B cell (primary cell): ENCODE measurements around the gene SARNP. TPM values are rescaled to one million over a fixed set of nuclear protein-coding genes. Genes with fewer than 3 reads are reported as not detected.

Source experiments
- ATAC-seq: fragments of 200-7000 bp; cut with Tn5 transposase; one replicate; pipeline ENCODE4 v1.10.0; 2021; ENCODE audit warnings: low read depth, mild to moderate bottlenecking, moderate number of reproducible peaks, moderate library complexity
- CTCF ChIA-PET: fragments of 350-600 bp; sonication (Branson Sonifier 250); formaldehyde crosslinking; loops from one replicate; lab custom pipeline; 2021; ENCODE audit warnings: antibody characterized with exemption, inconsistent platforms; lab: Charles Lee
- POLR2A ChIA-PET: fragments of 350-600 bp; sonication (Branson Sonifier 250); formaldehyde crosslinking; loops from one replicate; lab custom pipeline; 2021; ENCODE audit warnings: antibody characterized with exemption; lab: Charles Lee
- DNase-seq: peaks from one replicate; pipeline ENCODE4 v3.0.0; 2013
- H2AFZ ChIP-seq: 2 replicates; pipeline ENCODE4 v1.6.1; 2012; ENCODE audit warnings: mild to moderate bottlenecking, low read depth, low read length; ENCODE audit not compliant: insufficient read depth, poor library complexity, severe bottlenecking
- H3K27ac ChIP-seq, 2 donors: 1 replicate in 1 of 2; 2 replicates in 1 of 2; pipeline ENCODE4 v1.5.1; 2012 to 2013; ENCODE audit warnings: low read length in 2 of 2, mild to moderate bottlenecking in 2 of 2, moderate library complexity in 1 of 2
- H3K27me3 ChIP-seq, 4 experiments: fragments of 200-600 bp in 1 of 4; sonication (generic) in 1 of 4; replicated peaks in 1 of 4; 1 replicate in 2 of 4; 2 replicates in 2 of 4; pipeline versions ENCODE4 v1.6.1 to v1.7.0; 2013 to 2016; ENCODE audit warnings: low read length in 3 of 4, mild to moderate bottlenecking in 2 of 4, mixed read lengths in 1 of 4, moderate library complexity in 1 of 4; ENCODE audit not compliant: insufficient read depth in 4 of 4, control insufficient read depth in 3 of 4; ENCODE audit errors: control extremely low read depth in 1 of 4
- H3K36me3 ChIP-seq, 2 experiments: replicated peaks in 1 of 2; 1 replicate in 1 of 2; 2 replicates in 1 of 2; pipeline versions ENCODE4 v1.6.1 to v1.7.1; 2013; ENCODE audit warnings: low read length in 1 of 2; ENCODE audit not compliant: insufficient read depth in 2 of 2, control insufficient read depth in 1 of 2; ENCODE audit errors: control extremely low read depth in 1 of 2, extremely low read depth in 1 of 2
- H3K4me1 ChIP-seq, 2 donors: fragments of 200-600 bp in 1 of 2; sonication (generic) in 1 of 2; 1 replicate in 1 of 2; 2 replicates in 1 of 2; pipeline versions ENCODE4 v1.5.1 to v1.6.1; 2013 to 2017; ENCODE audit warnings: low read length in 2 of 2; ENCODE audit not compliant: control insufficient read depth in 2 of 2, insufficient read depth in 2 of 2
- H3K4me2 ChIP-seq: replicated peaks from 2 replicates; pipeline ENCODE3; 2012; ENCODE audit warnings: mild to moderate bottlenecking, low read depth, low read length; ENCODE audit not compliant: poor library complexity, severe bottlenecking
- H3K4me3 ChIP-seq, 5 experiments: fragments of 200-600 bp in 1 of 5; sonication (generic) in 1 of 5; 1 replicate in 3 of 5; 2 replicates in 2 of 5; pipeline versions ENCODE4 v1.5.1 to v1.7.0; 2011 to 2016; ENCODE audit warnings: low read length in 4 of 5, mild to moderate bottlenecking in 4 of 5, low read depth in 2 of 5, control low read depth in 1 of 5, moderate library complexity in 1 of 5; ENCODE audit not compliant: insufficient read depth in 1 of 5; ENCODE audit errors: control extremely low read depth in 1 of 5, extremely low read depth in 1 of 5
- H3K79me2 ChIP-seq: fragments of 200-600 bp; sonication (generic); one replicate; pipeline ENCODE4 v1.6.0; 2016; ENCODE audit warnings: low read length; ENCODE audit not compliant: control insufficient read depth, insufficient read depth
- H3K9ac ChIP-seq: fragments of 200-600 bp; sonication (generic); 2 replicates; pipeline ENCODE4 v1.6.1; 2017; ENCODE audit warnings: mild to moderate bottlenecking, low read length, moderate library complexity
- H3K9me3 ChIP-seq, 3 donors: one replicate each; pipeline versions ENCODE4 v1.6.1 to v1.7.1; 2013; ENCODE audit warnings: low read length in 2 of 3; ENCODE audit not compliant: control insufficient read depth in 2 of 3, insufficient read depth in 1 of 3; ENCODE audit errors: control extremely low read depth in 1 of 3
- H4K20me1 ChIP-seq: 2 replicates; pipeline ENCODE4 v1.6.0; 2012; ENCODE audit warnings: mild to moderate bottlenecking, low read length; ENCODE audit not compliant: insufficient read depth, control insufficient read depth, poor library complexity, severe bottlenecking
- H3K27ac Mint-ChIP-seq: one replicate; pipeline ENCODE4 v1.8.0; 2021; ENCODE audit warnings: mixed read lengths
- H3K27me3 Mint-ChIP-seq: one replicate; pipeline ENCODE4 v1.8.0; 2021; ENCODE audit warnings: mixed read lengths
- H3K4me1 Mint-ChIP-seq: one replicate; pipeline ENCODE4 v1.8.0; 2021; ENCODE audit warnings: mixed read lengths
- H3K4me3 Mint-ChIP-seq: one replicate; pipeline ENCODE4 v1.8.0; 2021; ENCODE audit warnings: mixed read lengths
- H3K9me3 Mint-ChIP-seq: one replicate; pipeline ENCODE4 v1.8.0; 2022; ENCODE audit warnings: mixed read lengths; ENCODE audit not compliant: insufficient read depth
- EZH2 ChIP-seq: IDR thresholded peaks from 2 replicates; pipeline ENCODE4 v1.6.1; 2012; ENCODE audit warnings: borderline replicate concordance, low read depth, mild to moderate bottlenecking, moderate library complexity, low read length; ENCODE audit not compliant: insufficient read depth, poor library complexity, severe bottlenecking
- WGBS: methylation state at CpG from one replicate; pipeline ENCODE4 v1.1.5; 2013; ENCODE audit warnings: missing lambda C conversion rate; ENCODE audit not compliant: insufficient coverage; 5-methylcytosine and 5-hydroxymethylcytosine counted together
- intact Hi-C: fragments of 100-400 bp; cut with micrococcal nuclease; formaldehyde crosslinking; loops from one replicate; pipeline ENCODE4 v1.10.0; 2022
- polyA plus RNA-seq: library from polyadenylated mRNA; depleted of rRNA; stranded (reverse); fragments of >200 nt; gene quantifications from 2 replicates; pipeline ENCODE4 v1.2.3, GENCODE V29; 2012
- total RNA-seq, 2 donors: library from RNA; stranded (reverse); fragments of 120-200 nt in 1 of 2; gene quantifications; 1 replicate in 1 of 2; 2 replicates in 1 of 2; pipeline versions ENCODE4 v1.2.3 to v1.2.4, GENCODE V29; 2013 to 2022
- TF ChIP-seq, protein P1 (sequence below): fragments of 200-600 bp; IDR thresholded peaks from one replicate; pipeline ENCODE4 v1.8.0; 2022; ENCODE audit warnings: antibody characterized with exemption, mild to moderate bottlenecking

SARNP gene
- total and polyA plus RNA-seq, 2 donors (not counting 1 experiment from before 2014, with no cell fraction given): 22.6 to 46.4 TPM

DNA sequence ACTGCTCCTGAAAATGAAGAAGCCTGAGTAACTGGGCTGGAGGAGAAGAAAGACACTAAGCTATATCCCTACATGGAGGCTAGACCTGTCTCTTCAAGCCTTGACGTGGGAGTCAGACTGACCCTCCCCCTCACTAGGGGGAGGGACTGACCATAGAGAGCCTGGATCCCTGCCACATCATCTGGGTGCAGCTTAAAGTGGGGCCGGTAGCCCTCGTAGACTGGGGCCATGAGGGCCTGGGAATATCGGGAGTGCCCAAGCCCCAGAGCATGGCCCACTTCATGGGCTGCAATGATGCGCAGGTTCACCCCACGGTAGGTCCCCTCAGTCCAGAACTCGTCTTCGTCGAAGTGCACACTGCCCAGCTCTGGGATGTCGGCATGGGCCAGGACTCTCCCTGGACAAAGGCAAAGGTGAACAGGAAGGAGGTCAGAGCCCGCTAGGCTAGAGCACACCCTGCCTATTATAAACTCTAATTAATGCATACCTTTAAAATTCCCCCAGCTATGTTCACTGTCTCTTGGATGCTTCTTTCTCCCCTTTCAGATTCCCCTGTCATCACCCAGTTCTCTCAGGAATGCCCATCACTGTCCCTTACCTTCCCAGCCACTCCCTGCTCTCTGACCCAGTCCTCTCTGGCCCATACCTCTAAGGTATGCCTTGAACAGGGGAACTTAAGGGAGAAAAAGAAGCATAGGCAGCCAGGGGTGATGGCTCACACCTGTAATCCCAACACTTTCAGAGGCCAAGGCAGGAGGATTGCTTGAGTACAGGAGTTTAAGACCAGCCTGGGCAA lies 22.0 kb upstream of the SARNP start:
- Histone ChIP-seq H3K9me3 (no peaks in the 10 kb centered on the region), H3K4me2 (no peak overlapping the region), H3K9ac (no peak overlapping the region), H3K27ac (no peak overlapping the region), H3K4me1 (no peaks in the 10 kb centered on the region), H2AFZ (no peak overlapping the region), H4K20me1 (no peaks in the 10 kb centered on the region), H3K36me3 (no peaks in the 10 kb centered on the region), H3K4me3 (no peak overlapping the region), H3K79me2 (no peaks in the 10 kb centered on the region), H3K27me3 (no peaks in the 10 kb centered on the region)
- DNase-seq (no peak), ATAC-seq (no peak)
- H3K4me1 Mint-ChIP-seq: no peaks in the 10 kb centered on the region
- intact Hi-C loops: no loop called here
- 94% methylated on average over 10 of the region's 11 CpGs for WGBS
- TF ChIP-seq, protein P1, sequence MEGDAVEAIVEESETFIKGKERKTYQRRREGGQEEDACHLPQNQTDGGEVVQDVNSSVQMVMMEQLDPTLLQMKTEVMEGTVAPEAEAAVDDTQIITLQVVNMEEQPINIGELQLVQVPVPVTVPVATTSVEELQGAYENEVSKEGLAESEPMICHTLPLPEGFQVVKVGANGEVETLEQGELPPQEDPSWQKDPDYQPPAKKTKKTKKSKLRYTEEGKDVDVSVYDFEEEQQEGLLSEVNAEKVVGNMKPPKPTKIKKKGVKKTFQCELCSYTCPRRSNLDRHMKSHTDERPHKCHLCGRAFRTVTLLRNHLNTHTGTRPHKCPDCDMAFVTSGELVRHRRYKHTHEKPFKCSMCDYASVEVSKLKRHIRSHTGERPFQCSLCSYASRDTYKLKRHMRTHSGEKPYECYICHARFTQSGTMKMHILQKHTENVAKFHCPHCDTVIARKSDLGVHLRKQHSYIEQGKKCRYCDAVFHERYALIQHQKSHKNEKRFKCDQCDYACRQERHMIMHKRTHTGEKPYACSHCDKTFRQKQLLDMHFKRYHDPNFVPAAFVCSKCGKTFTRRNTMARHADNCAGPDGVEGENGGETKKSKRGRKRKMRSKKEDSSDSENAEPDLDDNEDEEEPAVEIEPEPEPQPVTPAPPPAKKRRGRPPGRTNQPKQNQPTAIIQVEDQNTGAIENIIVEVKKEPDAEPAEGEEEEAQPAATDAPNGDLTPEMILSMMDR: no peak
- no peak for TF ChIP-seq EZH2
- peaks cover 11% of the 10 kb centered on the region for H3K27me3 Mint-ChIP-seq
- ChIA-PET POLR2A (interaction anchor here (0.7 kb wide), 1 partner anchor 1198 kb away, joined by 11 read pairs; no protein-coding TSS in a partner anchor), CTCF (interaction anchor here (0.6 to 0.8 kb wide), 2 partner anchors 36 to 150 kb away, joined by 3 read pairs; no protein-coding TSS in a partner anchor)
- no peak overlapping the region for H3K4me3 Mint-ChIP-seq
- no peak overlapping the region for H3K27ac Mint-ChIP-seq
- no peaks in the 10 kb centered on the region for H3K9me3 Mint-ChIP-seq

DNA sequence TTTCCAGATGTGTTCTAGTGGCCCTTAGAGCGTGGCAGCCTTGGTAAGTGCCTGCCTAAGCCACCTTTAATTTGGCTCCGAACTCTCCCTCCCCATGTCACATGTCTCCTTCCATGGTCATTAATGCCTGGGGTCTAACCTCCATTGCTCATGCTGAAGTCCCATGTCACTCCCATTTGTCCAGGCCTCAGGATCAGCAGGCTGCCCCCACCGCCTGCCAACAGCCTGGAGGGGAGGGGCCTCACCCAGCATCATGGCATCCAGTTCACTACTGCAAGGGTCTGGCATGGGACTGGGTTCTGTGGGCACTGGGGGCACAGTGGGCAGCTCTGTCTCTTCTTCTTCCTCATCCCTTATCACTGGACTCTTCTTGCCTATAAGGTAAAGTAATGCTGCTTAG lies 20.8 kb upstream of the SARNP start:
- intact Hi-C loops: no loop called here
- 98% methylated on average over 3 of the region's 3 CpGs for WGBS
- POLR2A ChIA-PET: no interaction called here

More for the DNA sequence above, 20.8 kb upstream of the SARNP start:
- no peak overlapping the region for H3K27ac ChIP-seq
- H3K27ac Mint-ChIP-seq: no peak overlapping the region
- H3K27me3 Mint-ChIP-seq: peaks cover 11% of the 10 kb centered on the region
- H3K9ac ChIP-seq: no peak overlapping the region
- no peaks in the 10 kb centered on the region for H3K36me3 ChIP-seq
- TF ChIP-seq EZH2: no peak
- TF ChIP-seq, protein P1: no peak
- ATAC-seq: no peak
- DNase-seq: no peak
- no peak overlapping the region for H3K4me2 ChIP-seq
- no peaks in the 10 kb centered on the region for H3K27me3 ChIP-seq
- H2AFZ ChIP-seq: no peak overlapping the region
- H3K4me1 Mint-ChIP-seq: no peaks in the 10 kb centered on the region
- H3K4me3 ChIP-seq: no peak overlapping the region
- H3K79me2 ChIP-seq: no peaks in the 10 kb centered on the region
- CTCF ChIA-PET: no interaction called here
- no peaks in the 10 kb centered on the region for H3K9me3 Mint-ChIP-seq
- H3K4me1 ChIP-seq: no peaks in the 10 kb centered on the region
- no peaks in the 10 kb centered on the region for H4K20me1 ChIP-seq
- no peak overlapping the region for H3K4me3 Mint-ChIP-seq
- H3K9me3 ChIP-seq: no peaks in the 10 kb centered on the region
